ENCODE measurements around the gene ARCN1. TPM values are rescaled to one million over a fixed set of nuclear protein-coding genes. Genes with fewer than 3 reads are reported as not detected.

ARCN1 gene
- total and polyA plus RNA-seq, 2 donors (not counting 1 experiment from before 2014, with no cell fraction given) = 42.9 to 83.2 TPM

DNA sequence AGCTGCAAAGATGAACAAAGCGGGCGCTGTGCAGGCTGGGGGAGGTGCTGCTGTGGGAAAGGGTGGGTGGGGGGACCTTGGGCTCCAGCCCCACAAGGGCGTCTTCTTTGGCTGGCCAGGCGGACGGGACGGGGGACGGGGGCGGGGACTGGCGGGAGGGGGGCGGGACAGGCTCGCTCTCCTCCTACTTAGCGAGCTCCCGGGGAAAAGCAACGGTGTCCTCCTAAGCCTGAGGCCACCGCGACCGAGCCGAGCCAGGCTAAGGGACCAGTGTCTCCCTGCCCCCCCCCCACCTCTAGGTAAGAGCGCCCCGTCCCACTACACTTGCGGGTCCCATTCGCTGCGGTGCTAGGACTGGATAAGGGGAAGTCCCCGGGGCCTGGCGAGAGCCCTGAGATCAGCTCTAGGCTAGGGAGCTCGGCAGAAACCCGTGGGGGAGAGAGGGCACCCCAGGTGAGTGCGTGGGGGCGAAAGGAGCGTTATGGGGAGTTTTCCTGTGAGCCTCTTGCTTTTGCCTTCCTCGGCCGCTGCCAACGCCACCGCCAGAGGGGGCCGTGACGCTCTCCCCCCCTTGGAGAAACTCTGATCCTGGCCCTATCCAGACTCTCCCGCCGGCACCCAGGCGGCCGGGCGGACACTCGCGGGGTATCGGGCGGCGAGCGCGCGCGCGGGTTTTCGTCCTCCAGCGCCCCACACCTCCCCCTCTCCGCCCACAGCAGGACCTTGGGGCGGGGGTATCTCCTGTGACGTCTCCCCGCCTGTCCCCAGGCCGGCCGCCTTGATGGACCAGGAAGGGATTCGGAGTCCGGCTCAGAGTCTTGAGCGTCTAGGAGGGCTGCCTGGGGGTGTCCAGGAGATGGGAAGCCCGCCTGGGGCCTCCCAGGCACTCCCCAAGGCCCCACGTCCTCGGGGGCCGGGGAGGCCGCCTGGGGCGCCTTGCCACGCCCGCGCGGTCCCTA is 35.5 kb downstream of the ARCN1 start, which contains the start of gene PHLDB1:
PHLDB1 (plus strand) TSS at position 215 of the 959 bp plus-strand sequence. CDS start 6,222 bp downstream, outside the sequence.
- WGBS (ENCODE audit: insufficient coverage) = under 1% methylated on average over 64 of the region's 72 CpGs
- Mint-ChIP-seq H3K4me3 (peak within 1 kb of the TSS; percentile 86), H3K9me3 (ENCODE audit: insufficient read depth) (no peaks in the 10 kb centered on the region), H3K4me1 (peaks cover 25% of the 10 kb centered on the region), H3K27me3 (peaks cover 18% of the 10 kb centered on the region), H3K27ac (peak within 1 kb of the TSS; percentile 83)
- ChIA-PET POLR2A (interaction anchor here (0.6 to 0.7 kb wide), 3 partner anchors 14 to 127 kb away, joined by 4 to 6 read pairs (median 5); no protein-coding TSS in a partner anchor), CTCF (interaction anchor here (1.2 to 2.4 kb wide), 3 partner anchors 13 to 38 kb away, joined by 3 to 8 read pairs (median 3); no protein-coding TSS in a partner anchor)
- H3K27me3 ChIP-seq (replicated peaks in 1 of 4; ENCODE audit: control extremely low read depth in 1 of 4, control insufficient read depth in 3 of 4, insufficient read depth in 4 of 4, low read length in 3 of 4) = peaks cover 0 to 38% (median 11%) of the 10 kb centered on the region in 4 experiments
- peaks cover 0 to 12% (median 0%) of the 10 kb centered on the region in 3 donors for H3K9me3 ChIP-seq (ENCODE audit: control extremely low read depth in 1 of 3, control insufficient read depth in 2 of 3, insufficient read depth in 1 of 3, low read length in 2 of 3)
- peak within 1 kb of the TSS; percentile 88 for H2AFZ ChIP-seq (ENCODE audit: insufficient read depth, low read depth, low read length, poor library complexity, severe bottlenecking)
- intact Hi-C loops (cut with micrococcal nuclease) = no loop called here
- no peak for TF ChIP-seq EZH2 (IDR thresholded peaks at IDR 0.05; ENCODE audit: borderline replicate concordance, insufficient read depth, low read depth, low read length, poor library complexity, severe bottlenecking)
- TF ChIP-seq, protein P1, sequence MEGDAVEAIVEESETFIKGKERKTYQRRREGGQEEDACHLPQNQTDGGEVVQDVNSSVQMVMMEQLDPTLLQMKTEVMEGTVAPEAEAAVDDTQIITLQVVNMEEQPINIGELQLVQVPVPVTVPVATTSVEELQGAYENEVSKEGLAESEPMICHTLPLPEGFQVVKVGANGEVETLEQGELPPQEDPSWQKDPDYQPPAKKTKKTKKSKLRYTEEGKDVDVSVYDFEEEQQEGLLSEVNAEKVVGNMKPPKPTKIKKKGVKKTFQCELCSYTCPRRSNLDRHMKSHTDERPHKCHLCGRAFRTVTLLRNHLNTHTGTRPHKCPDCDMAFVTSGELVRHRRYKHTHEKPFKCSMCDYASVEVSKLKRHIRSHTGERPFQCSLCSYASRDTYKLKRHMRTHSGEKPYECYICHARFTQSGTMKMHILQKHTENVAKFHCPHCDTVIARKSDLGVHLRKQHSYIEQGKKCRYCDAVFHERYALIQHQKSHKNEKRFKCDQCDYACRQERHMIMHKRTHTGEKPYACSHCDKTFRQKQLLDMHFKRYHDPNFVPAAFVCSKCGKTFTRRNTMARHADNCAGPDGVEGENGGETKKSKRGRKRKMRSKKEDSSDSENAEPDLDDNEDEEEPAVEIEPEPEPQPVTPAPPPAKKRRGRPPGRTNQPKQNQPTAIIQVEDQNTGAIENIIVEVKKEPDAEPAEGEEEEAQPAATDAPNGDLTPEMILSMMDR (IDR thresholded peaks at IDR 0.05) = peak; percentile 51
- no peaks in the 10 kb centered on the region for H4K20me1 ChIP-seq (ENCODE audit: control insufficient read depth, insufficient read depth, low read length, poor library complexity, severe bottlenecking)
- peaks cover 26 to 38% of the 10 kb centered on the region in 2 donors for H3K4me1 ChIP-seq (ENCODE audit: control insufficient read depth in 2 of 2, insufficient read depth in 2 of 2, low read length in 2 of 2)
- peak within 1 kb of the TSS; percentile 76 for H3K9ac ChIP-seq (ENCODE audit: low read length)
- peak; percentile 4 for ATAC-seq (ENCODE audit: low read depth)
- peak within 1 kb of the TSS in 1 of 2 donors; percentile 51 for H3K27ac ChIP-seq (ENCODE audit: low read length in 2 of 2)
- H3K4me2 ChIP-seq (replicated peaks; ENCODE audit: low read depth, low read length, poor library complexity, severe bottlenecking) = peak within 1 kb of the TSS; percentile 100
- no peaks in the 10 kb centered on the region for H3K79me2 ChIP-seq (ENCODE audit: control insufficient read depth, insufficient read depth, low read length)
- DNase-seq = peak; percentile 70
- peak within 1 kb of the TSS in 4 of 5 experiments; percentile 60 to 78 (median 64) for H3K4me3 ChIP-seq (ENCODE audit: control extremely low read depth in 1 of 5, extremely low read depth in 1 of 5, insufficient read depth in 1 of 5, low read depth in 2 of 5, low read length in 4 of 5)
- no peaks in the 10 kb centered on the region for H3K36me3 ChIP-seq (replicated peaks in 1 of 2; ENCODE audit: control extremely low read depth in 1 of 2, control insufficient read depth in 1 of 2, extremely low read depth in 1 of 2, insufficient read depth in 2 of 2, low read length in 1 of 2)

Measured in B cell (primary cell).